GM19395 (cell line): ENCODE results near the gene DCDC2B.
"Not testable (repeated sequence)": the region's sequence is repeated elsewhere in the genome, so short reads cannot be mapped to it uniquely, and the experiment has no call there.

ENCODE experiments used
- ATAC-seq: cut with Tn5 transposase; IDR thresholded peaks from one replicate; pipeline ENCODE4 v1.9.1; 2021; ENCODE audit warnings: mild to moderate bottlenecking, moderate library complexity; ENCODE audit not compliant: unreplicated experiment

DCDC2B gene

GRCh38 chr1:32255072-32256071 lies 46.5 kb downstream of the DCDC2B start:
- no peak for ATAC-seq

- no peak for ATAC-seq
Observed at GRCh38 chr1:32256473-32257226, 47.8 kb downstream of the DCDC2B start.

- ATAC-seq: no peak
Observed at GRCh38 chr1:32257227-32257508, 48.3 kb downstream of the DCDC2B start.

GRCh38 chr1:32263236-32263593 lies 54.3 kb downstream of the DCDC2B start:
- not testable (repeated sequence) for ATAC-seq

GRCh38 chr1:32263744-32264143 lies 54.9 kb downstream of the DCDC2B start:
- ATAC-seq: peak; percentile 58
